ENCODE results near the gene TRIM9. TPM values are rescaled to one million over a fixed set of nuclear protein-coding genes. Genes with fewer than 3 reads are reported as not detected.
A peak's percentile ranks its signal among the peaks of the same experiment; 100 is the strongest.
"Not testable (repeated sequence)": the region's sequence is repeated elsewhere in the genome, so short reads cannot be mapped to it uniquely, and the experiment has no call there.

The TRIM9 gene
- polyA plus RNA-seq, 4 donors = 1.0 to 3.2 (median 2.4) TPM

GRCh38 chr14:51006781-51007211, 88.1 kb downstream of the TRIM9 start:
- no peak for DNase-seq (ENCODE audit: low read depth in 4 of 4, low spot score in 2 of 4)

- no peak for DNase-seq (ENCODE audit: low read depth in 4 of 4, low spot score in 2 of 4)
Measured at GRCh38 chr14:51006324-51006723, 88.6 kb downstream of the TRIM9 start.

- DNase-seq (ENCODE audit: low read depth in 4 of 4, low spot score in 2 of 4) = no peak
Measured at GRCh38 chr14:51004801-51005526, 89.9 kb downstream of the TRIM9 start.

GRCh38 chr14:51004352-51004800, 90.5 kb downstream of the TRIM9 start:
- DNase-seq (ENCODE audit: low read depth in 4 of 4, low spot score in 2 of 4) = no peak

- DNase-seq (ENCODE audit: low read depth in 4 of 4, low spot score in 2 of 4) = peak in 1 of 4 donors; percentile 24
Measured at GRCh38 chr14:51002406-51002999, 92.4 kb downstream of the TRIM9 start.

- DNase-seq (ENCODE audit: low read depth in 4 of 4, low spot score in 2 of 4) = no peak
Measured at GRCh38 chr14:51000566-51000965, 94.3 kb downstream of the TRIM9 start.

GRCh38 chr14:50999726-51000125, 95.2 kb downstream of the TRIM9 start:
- no peak for DNase-seq (ENCODE audit: low read depth in 4 of 4, low spot score in 2 of 4)

- DNase-seq (ENCODE audit: low read depth in 4 of 4, low spot score in 2 of 4) = no peak
Measured at GRCh38 chr14:50998612-50999011, 96.3 kb downstream of the TRIM9 start.

GRCh38 chr14:50997712-50998111, 97.2 kb downstream of the TRIM9 start:
- DNase-seq (ENCODE audit: low read depth in 4 of 4, low spot score in 2 of 4) = no peak

- DNase-seq (ENCODE audit: low read depth in 4 of 4, low spot score in 2 of 4) = not testable (repeated sequence)
Measured at GRCh38 chr14:50994158-50994557, 100.7 kb downstream of the TRIM9 start.

GRCh38 chr14:50985859-50986331, 109.0 kb downstream of the TRIM9 start:
- no peak for DNase-seq (ENCODE audit: low read depth in 4 of 4, low spot score in 2 of 4)

- no peak for DNase-seq (ENCODE audit: low read depth in 4 of 4, low spot score in 2 of 4)
Measured at GRCh38 chr14:50985124-50985858, 109.6 kb downstream of the TRIM9 start.

GRCh38 chr14:50984036-50984710, 110.7 kb downstream of the TRIM9 start:
- DNase-seq (ENCODE audit: low read depth in 4 of 4, low spot score in 2 of 4) = no peak

GRCh38 chr14:50979941-50980850, 114.7 kb downstream of the TRIM9 start:
- DNase-seq (ENCODE audit: low read depth in 4 of 4, low spot score in 2 of 4) = no peak

GRCh38 chr14:50978888-50979287, 116.0 kb downstream of the TRIM9 start:
- DNase-seq (ENCODE audit: low read depth in 4 of 4, low spot score in 2 of 4) = no peak

GRCh38 chr14:50978529-50978871, 116.4 kb downstream of the TRIM9 start:
- no peak for DNase-seq (ENCODE audit: low read depth in 4 of 4, low spot score in 2 of 4)

- no peak for DNase-seq (ENCODE audit: low read depth in 4 of 4, low spot score in 2 of 4)
Measured at GRCh38 chr14:50977863-50978528, 116.9 kb downstream of the TRIM9 start.

GRCh38 chr14:50974118-50974517, 120.8 kb downstream of the TRIM9 start:
- DNase-seq (ENCODE audit: low read depth in 4 of 4, low spot score in 2 of 4) = no peak

GRCh38 chr14:50972734-50973133, 122.2 kb downstream of the TRIM9 start:
- DNase-seq (ENCODE audit: low read depth in 4 of 4, low spot score in 2 of 4) = no peak

Measured in left renal cortex interstitium (tissue), 4 donors.